Superior temporal gyrus (tissue), 1 donor: Measurements from ENCODE around the gene CELF3.
"Not testable (repeated sequence)": the region's sequence is repeated elsewhere in the genome, so short reads cannot be mapped to it uniquely, and the experiment has no call there.

Experiments used
- DNase-seq: peaks from one replicate; pipeline ENCODE4 v3.0.0-alpha.2; 2016; ENCODE audit errors: extremely low spot score

The CELF3 gene

DNA sequence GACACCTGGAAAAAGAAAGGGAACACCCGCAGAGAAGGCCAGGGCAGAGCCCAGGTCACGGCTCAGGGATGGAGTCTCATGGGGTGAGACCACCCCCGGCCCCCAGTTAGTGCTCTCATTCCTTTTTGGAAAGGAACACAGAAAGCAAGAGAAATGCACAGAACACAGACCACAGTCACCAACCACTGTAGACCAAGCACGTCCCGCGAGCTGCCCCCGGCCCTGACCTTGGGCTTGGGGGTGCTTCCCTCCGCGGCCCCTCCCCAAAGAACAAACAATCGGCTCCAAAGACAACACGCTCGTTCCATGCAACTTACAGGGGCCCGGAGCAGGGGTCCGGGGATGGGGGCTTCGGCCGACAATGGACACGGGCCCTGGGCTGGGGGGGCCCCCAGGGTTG lies 12.8 kb downstream of the CELF3 start:
- DNase-seq, result no peak

DNA sequence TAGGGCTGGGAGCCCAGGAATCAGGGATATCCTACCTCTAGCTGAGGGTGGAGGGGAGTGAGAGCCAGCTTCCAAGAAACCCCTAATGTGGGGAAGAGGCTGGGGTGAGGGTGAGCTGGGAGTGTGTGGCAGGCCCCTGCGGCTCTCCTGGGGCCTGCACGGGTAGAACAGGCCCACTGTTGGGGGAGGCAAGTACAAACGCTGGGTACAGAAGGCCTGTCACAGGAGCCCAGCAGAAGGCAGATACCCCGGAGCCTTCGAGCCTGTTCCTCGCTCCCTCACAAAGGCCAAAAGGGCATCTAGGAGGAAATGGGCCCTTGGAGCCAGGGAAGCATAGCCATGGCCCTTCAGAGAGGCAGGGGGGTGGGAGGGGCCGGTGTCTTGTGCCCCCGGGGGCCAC lies 13.7 kb downstream of the CELF3 start:
- DNase-seq, result no peak

DNA sequence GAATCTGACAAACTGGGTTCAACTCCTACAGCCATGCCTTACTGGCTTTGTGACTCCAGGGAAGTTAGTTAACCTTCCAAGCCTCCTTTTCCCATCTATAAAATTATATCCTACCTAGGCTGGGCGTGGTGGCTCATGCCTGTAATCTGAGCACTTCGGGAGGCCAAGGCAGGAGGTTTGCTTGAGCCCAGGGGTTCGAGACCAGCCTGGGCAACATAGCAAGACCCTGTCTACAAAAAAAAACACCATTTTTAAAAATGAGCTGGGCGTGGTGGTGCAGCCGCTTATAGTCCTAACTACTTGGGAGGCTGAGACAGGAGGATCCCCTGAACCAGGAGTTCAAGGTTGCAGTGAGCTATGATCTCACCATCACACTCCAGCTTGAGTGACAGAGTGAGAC lies 15.1 kb downstream of the CELF3 start:
- no peak for DNase-seq

DNA sequence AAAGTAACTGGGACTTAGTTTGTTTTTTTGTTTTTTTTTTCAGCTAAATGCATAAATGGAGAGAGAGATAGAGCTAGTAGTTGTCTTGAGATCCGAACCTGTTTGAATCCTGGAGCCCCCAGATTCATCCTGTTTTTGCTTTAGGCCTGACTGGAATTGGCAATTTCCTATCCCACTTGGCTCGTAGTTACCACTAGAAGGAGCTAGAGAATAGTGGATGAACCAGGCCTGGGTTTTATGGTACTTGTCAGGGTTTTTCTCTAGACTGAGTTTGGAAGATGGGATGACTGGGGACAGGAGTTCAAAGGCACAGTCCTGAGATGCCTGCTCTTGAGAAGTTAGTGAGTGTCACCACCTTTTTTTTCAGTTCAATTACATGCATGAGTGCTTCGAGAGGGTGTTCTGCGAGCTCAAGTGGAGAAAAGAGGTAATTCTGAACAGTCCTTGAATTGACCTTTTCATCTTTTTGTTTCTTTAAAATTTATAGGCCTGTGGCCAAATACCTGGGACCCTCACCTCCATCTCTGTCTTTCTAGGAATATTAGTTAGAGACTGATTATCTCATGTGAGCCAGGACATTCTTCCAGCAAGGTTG lies 23.4 kb downstream of the CELF3 start:
- DNase-seq, result peak; percentile 81

DNA sequence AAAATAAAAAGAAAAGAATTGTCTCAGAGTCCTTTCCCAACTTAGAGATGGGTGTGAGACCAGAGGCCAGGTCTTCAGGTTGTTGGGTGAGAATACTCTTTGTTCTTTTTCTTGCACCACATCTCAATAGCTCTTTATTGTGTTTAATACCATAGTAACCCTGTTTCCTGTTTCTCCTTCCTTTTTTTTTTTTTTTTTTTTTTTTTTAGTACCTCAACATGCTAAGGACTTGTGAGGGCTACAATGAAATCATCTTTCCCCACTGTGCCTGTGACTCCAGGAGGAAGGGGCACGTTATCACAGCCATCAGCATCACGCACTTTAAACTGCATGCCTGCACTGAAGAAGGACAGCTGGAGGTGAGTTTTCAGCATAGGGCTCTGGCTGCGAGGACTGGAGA lies 24.4 kb downstream of the CELF3 start:
- DNase-seq, result no peak

DNA sequence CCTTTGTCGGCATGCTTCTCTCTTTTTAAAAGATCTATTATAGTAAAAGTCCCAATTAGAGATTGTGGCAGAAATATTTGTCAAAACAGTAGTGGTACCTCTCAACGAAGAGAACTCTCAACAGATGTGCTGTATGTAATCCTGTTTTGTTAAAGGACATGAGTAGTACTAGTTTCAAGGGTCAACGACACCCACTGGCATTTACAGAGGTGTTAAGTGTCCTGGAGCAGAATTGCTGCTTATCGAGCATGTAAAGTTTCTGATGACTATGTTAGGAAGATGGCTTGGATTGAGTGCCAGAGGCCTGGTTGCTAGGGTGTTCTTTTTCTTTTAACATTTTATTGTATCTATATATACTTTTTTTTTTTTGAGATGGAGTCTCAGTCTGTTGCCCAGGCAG lies 27.1 kb downstream of the CELF3 start:
- no peak for DNase-seq

DNA sequence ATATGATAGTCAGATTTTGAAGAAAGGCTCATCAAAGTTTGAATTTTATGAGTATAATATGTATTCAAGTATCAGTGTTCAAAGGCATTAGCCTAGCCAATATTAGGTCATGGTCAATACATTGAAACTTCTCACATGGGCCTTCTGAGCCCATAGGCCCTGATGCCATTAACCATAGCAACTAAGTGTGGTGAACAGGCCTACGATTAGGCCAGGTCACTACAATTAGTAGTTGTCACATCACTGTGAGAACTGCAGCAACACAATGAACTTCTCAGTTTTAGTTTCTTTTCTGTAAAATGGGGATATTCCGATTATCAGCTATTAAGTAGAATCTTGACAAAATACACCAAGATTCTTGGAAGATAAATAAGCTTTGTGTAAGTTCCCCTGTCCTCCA lies 30.0 kb downstream of the CELF3 start:
- DNase-seq, result no peak

DNA sequence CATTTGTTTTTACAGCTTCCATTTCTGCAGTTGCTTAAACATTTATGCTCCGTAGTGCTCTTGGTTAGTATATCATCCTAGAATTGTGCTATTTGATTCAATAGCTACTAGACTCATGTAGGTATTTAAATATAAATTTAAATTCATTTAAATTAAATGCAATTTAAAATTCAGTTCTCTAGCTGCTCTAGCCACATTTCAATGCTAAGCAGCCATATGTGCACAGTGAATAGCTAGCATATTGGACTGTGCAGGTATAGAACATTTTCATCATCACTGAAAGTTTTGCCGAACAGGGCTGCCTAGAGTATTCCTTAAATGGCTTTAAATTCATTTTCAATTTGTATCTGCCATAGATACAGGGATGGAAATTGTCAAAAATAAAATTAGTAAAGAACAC lies 32.5 kb downstream of the CELF3 start:
- DNase-seq, result no peak

DNA sequence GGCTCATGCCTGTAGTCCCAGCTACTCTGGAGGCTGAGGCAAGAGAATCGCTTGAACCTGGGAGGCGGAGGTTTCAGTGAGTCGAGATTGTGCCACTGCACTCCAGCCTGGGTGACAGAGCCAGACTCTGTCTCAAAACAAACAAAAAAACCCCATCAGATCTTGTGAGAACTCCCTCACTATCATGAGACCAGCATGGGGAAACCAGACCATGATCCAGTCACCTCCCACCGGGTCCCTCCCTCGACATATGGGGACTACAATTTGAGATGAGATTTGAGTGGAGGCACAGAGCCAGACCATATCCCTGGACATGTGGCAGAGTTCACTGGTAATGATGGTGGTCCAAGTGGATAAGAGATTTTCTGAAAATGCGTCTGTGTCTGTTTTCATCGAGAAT lies 33.7 kb downstream of the CELF3 start:
- not testable (repeated sequence) for DNase-seq

DNA sequence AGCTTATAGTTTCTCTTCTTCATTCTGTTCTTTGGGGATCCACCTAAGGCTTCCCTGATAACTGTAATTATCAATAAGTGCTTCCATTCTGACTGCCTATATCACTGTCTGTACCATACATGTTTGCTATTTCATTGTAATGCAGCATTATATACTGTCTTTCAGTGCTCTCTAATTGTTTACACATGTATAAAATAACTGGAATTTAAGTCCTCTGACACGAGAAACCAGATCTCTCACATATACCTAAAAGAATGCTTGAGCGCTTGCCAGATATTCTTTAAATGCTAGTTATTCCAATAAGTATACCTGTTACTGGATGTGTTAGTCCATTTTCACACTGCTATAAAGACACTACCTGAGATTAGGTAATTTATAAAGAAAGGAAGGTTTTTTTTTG lies 34.7 kb downstream of the CELF3 start:
- DNase-seq, result no peak

DNA sequence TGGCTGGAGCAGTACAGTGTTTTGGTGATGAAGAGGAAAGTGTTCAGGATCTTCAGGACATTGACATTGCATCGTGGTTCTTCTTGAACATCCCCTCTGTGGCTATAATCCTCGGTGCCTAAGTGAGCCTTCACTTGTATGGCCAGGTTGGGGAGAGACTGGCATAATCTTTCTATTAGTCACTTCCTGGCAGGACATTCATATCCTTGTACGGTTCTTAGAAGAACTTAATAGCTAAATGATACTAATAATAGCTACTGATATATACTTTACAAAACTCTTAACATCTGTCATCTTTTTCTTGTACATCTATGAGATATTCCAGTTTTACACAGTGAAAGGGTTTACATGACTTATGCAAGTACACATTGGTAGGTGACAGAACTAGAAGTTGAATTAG lies 35.8 kb downstream of the CELF3 start:
- DNase-seq, result no peak

DNA sequence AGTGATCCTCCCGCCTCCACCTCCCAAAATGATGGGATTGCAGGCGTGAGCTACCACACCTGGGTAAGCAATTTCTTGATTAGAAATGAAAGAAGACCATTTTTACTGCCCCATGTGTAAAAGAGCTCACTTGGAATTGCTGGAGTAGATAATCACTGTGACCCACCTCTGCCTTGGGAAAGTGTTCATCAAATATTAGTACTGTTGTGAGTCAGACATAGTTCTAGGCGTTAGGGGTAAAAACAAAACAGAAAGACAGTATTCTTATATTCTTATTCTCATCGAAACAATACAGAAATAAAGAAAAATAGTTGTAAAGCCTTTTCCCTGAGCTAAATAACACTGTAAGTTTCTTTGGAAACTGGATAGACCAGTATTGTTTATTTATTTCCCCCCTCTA lies 36.2 kb downstream of the CELF3 start:
- DNase-seq, result no peak

DNA sequence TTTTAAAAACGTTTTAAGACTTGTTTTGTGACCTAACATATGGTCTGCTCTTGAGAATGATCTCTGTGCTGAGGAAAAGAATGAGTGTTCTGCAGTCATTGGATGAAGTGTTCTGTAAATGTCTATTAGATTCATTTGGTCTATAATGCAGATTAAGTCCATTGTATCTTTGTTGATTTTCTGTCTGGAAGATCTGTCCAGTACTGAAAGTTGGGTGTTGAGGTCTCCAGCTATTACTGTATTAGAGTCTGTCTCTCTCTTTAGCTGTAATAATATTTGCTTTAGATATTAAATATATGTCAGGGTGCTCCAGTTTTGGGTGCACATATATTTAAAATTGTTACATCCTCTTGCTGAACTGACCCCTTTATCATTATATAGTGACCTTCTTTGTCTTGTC lies 43.2 kb downstream of the CELF3 start:
- no peak for DNase-seq

DNA sequence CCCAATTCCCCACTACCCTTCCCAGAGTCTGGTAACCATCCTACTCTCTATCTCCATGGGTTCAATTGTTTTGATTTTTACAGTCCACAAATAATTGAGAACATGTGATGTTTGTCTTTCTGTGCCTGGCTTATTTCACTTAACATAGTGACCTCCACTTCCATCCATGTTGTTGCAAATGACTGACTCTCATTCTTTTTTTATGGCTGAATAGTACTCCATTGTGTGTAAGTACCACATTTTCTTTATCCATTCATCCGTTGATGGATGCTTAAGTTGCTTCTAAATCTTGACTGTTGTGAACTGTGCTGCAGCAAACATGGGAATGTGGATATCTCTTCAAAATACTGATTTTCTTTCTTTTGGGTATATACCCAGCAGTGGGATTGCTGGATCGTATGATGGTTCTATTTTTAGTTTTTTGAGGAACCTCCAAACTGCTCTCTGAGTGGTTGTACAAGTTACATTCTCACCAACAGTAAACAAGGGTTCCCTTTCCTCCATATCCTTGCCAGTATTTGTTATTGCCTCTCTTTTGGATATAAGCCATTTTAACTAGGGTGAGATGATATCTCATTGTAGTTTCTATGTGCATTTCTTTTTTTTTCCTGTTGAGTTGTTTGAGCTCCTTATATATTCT lies 46.4 kb downstream of the CELF3 start:
- not testable (repeated sequence) for DNase-seq

DNA sequence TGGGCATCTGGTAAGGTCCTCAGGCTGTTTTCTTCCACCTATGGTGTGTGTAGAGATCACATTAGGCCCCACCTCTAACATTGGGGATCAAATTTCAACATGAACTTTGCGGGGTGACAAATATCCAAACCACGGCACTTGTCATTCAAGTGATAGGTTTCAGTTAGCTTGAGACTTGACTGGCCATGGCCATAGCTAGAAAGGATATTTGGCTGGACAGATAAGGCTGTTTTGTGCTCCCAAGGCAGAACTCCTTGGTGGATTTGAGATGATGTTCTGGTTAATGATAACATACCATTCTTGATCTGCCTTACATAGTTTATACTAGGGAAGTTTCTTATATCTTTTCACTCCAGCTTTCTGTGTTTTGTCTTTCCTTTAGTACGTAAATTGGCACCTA lies 48.5 kb downstream of the CELF3 start:
- DNase-seq, result no peak

DNA sequence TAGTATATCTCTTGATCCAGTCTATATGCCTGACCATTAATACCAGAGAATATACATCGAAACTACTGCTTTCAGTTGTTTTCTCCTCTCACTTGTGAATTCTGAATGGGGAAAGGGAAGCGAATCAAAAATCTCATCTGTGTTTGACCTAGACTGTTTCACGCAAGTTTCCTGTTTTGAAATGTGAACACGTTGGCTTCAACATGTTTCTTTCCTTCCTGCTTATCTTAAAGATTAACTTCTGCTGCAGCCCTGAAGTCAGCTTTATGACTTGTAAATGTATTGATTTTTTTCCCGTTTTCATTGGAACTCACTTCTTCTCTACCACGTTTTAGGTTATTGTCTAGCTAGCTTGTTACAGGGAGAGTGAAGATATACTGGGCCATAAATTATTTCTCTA lies 54.9 kb downstream of the CELF3 start:
- no peak for DNase-seq

DNA sequence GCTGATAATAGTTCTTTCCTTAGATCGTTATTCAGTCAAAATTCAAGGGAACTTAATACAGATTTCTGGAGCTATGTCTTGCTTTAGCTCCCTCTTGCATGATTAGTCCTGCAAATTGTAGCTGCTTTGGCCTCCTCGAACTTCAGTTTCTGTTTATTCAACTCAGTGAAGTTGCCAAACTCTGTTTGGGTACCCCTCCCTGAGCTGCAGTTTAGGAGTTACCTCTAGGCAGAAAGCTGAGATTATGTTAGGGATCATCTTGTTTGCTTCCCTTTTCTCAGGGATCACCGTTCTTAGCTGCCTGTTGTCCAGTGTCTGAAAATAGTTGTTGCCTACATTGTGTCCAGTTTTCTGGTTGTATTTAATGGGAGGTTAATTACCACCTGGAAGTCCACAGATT lies 61.2 kb downstream of the CELF3 start:
- DNase-seq, result no peak

DNA sequence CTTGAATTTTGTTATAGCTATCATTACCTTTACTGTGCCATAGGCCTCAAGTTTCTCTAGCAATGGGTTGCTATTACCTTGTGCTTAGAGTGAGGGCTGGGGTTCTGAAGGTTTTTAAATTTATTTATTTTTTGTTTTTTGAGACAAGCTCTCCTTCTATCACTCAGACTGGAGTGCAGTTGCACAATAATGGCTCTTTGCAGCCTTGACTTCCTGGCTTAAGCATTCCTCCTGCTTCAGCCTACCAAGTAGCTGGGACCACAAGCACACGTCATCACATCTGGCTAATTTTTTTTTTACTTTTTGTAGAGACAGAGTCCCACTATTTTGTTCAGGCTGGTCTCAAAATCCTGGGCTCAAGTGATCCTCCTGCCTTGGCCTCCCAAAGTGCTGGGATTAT lies 63.2 kb downstream of the CELF3 start:
- DNase-seq, result no peak
